Caki2 (cell line): ENCODE data around the gene LATS1. TPM values are rescaled to one million over a fixed set of nuclear protein-coding genes. Genes with fewer than 3 reads are reported as not detected.

Experiments used
- DNase-seq: peaks from one replicate; pipeline ENCODE4 v3.0.0-alpha.2; 2015; ENCODE audit warnings: low read depth
- in situ Hi-C: cut with HindIII; loops from 2 replicates; pipeline ENCODE4 v1.10.0; 2016; ENCODE audit warnings: low sequenced_read_pairs, low pct_unique_long_range_greater_than_20kb, mixed read lengths
- total RNA-seq: library from RNA; depleted of rRNA; stranded (reverse); fragments of >200 nt; shearing (Covaris generic); gene quantifications from 2 replicates; pipeline ENCODE4 v1.2.3, GENCODE V29; 2014; ENCODE audit warnings: low replicate concordance; rRNA removed

Gene LATS1
- total RNA-seq, 1 experiment from 2014 or later: 5.5 TPM

DNA sequence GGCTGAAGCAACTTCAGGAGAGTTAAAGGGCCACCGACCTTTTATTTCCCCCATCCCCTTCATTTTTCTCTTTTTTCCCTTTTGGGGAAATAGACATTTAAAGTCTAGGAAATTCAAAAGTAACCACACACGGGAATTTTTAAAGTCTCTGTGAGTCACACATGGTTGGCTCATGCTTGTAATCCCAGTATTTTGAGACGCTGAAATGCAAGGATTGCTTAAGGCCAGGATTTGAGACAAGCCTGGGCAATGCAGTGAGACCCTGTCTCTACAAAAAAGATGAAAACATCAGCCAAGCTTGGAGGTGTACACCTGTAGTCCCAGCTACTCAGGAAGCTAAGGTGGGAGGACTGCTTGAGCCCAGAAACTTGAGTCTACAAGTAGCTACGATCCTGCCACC lies 103.6 kb downstream of the LATS1 start:
- in situ Hi-C loops: no loop called here
- DNase-seq: no peak

DNA sequence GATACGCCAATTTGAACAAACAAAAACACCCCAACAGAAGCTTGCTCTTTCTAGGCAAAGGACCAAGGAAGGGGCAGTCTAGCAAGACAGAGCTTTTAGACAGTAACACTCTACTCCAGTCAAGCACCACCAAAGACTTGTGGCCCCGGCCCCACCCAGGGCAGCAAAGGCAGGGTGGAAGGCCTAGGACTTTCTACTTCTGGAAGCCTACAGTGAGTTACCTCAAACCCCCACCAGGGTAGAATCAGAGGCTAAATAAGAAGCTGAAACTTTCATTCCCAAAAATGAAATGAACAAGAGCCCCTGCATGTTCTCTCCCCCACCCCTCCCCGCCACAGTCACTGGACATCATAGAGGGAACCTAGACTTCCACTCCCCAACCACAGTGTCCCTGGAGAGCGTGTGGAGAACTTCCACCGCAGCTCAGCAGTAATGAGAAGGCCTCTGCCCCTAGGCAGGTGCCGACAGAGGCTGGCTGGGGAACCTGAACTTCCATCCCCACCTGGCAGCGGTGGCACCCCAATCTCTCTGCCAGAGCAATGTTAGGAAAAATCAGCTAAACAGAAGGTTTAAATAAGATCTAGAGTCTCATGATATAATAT lies 109.4 kb downstream of the LATS1 start:
- no peak for DNase-seq
- in situ Hi-C loops: no loop called here

Other genes with a start within 250 kb of the LATS1 start
- gene ZC3H12D, start 233.1 kb downstream of the LATS1 start, total RNA-seq: 0.30 TPM in 1 of 2 replicates, not detected in the other
- 24.2 and 40.2 TPM in 2 replicates for gene PPIL4, start 172.1 kb downstream of the LATS1 start, total RNA-seq
- 56.2 and 71.1 TPM in 2 replicates for gene GINM1, start 151.7 kb downstream of the LATS1 start, total RNA-seq
- gene KATNA1, start 69.4 kb downstream of the LATS1 start, total RNA-seq: 21.3 and 22.5 TPM in 2 replicates
- 18.9 and 28.2 TPM in 2 replicates for gene NUP43, start 28.4 kb upstream of the LATS1 start, total RNA-seq
- gene PCMT1, start 31.6 kb upstream of the LATS1 start, total RNA-seq: 67.4 and 85.4 TPM in 2 replicates
- gene LRP11, start 146.3 kb upstream of the LATS1 start, total RNA-seq: 18.8 and 23.2 TPM in 2 replicates
- gene RAET1E, start 180.0 kb upstream of the LATS1 start, total RNA-seq: not detected in 2 replicates
- not detected in 2 replicates for gene RAET1G, start 205.0 kb upstream of the LATS1 start, total RNA-seq
- gene ULBP2, start 223.9 kb upstream of the LATS1 start, total RNA-seq: 7.1 and 8.8 TPM in 2 replicates
- 0.57 and 0.64 TPM in 2 replicates for gene ULBP1, start 245.8 kb upstream of the LATS1 start, total RNA-seq